ENCODE data around the gene DHH.

DNA sequence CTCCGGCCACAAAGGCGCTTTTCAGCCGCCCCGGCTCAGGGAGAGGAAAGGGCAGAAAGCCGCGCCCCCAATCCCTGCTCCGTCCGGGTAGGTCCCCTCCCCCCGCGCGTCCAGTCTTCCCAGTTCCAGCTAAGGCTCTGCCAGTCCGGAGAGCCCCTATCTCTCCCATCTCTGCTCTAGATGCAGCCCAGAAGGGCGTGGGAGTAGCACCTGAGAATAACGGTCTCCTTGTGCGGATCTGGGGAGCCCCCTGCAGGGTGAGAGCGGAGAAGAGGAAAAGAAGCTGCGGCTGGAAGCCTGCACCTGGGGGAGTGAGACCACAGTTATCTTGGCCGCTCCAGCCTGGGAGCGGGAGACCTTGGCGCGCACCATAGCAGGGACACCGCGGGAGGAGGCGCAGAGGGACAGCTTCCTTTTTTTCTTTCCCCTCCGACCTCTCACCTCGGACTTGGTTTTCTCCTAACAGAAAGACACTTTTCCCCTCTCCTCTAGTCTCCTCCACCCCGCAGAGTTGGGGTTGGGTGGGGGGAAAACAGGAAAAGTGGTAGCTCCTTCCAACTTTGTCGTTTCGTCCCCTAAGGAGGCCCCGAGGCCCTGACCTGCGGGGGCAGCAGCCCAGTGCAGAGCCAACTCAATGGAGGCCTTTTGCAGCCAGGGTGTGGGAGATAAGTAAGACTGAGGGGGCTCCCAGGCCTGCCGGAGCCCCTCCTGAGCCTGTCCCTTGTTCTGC lies 2.4 kb downstream of the DHH start:
- TF ChIP-seq, protein P1, sequence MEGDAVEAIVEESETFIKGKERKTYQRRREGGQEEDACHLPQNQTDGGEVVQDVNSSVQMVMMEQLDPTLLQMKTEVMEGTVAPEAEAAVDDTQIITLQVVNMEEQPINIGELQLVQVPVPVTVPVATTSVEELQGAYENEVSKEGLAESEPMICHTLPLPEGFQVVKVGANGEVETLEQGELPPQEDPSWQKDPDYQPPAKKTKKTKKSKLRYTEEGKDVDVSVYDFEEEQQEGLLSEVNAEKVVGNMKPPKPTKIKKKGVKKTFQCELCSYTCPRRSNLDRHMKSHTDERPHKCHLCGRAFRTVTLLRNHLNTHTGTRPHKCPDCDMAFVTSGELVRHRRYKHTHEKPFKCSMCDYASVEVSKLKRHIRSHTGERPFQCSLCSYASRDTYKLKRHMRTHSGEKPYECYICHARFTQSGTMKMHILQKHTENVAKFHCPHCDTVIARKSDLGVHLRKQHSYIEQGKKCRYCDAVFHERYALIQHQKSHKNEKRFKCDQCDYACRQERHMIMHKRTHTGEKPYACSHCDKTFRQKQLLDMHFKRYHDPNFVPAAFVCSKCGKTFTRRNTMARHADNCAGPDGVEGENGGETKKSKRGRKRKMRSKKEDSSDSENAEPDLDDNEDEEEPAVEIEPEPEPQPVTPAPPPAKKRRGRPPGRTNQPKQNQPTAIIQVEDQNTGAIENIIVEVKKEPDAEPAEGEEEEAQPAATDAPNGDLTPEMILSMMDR (IDR thresholded peaks at IDR 0.05), result no peak
- TF ChIP-seq POLR2A (IDR thresholded peaks at IDR 0.05) (no peak), EP300 (IDR thresholded peaks at IDR 0.05) (no peak), POLR2AphosphoS5 (IDR thresholded peaks at IDR 0.05) (no peak)
